Omental fat pad (tissue), 4 donors: ENCODE measurements around the gene MZT1. TPM values are rescaled to one million over a fixed set of nuclear protein-coding genes. Genes with fewer than 3 reads are reported as not detected.

Experiments
- ATAC-seq: fragments of 150-250 bp; one replicate; pipeline ENCODE4 v1.9.1; 2016; ENCODE audit warnings: mild to moderate bottlenecking, moderate library complexity; ENCODE audit not compliant: low FRiP score
- DNase-seq: peaks from one replicate; pipeline ENCODE4 v3.0.0-alpha.2; 2019; ENCODE audit warnings: low spot score
- CTCF ChIP-seq, 3 donors: fragments of 450-650 bp; IDR thresholded peaks; one replicate each; pipeline ENCODE4 v1.5.1; 2016 to 2017; ENCODE audit warnings: antibody characterized with exemption in 3 of 3, mild to moderate bottlenecking in 3 of 3, moderate library complexity in 2 of 3
- small RNA-seq: library from RNA; depleted of rRNA; stranded (forward); fragments of <200 nt; gene quantifications from one replicate; pipeline ENCODE3, GENCODE V24; 2016
- total RNA-seq, 4 donors: library from RNA; depleted of rRNA; stranded (reverse); fragments of >200 nt; gene quantifications; one replicate each; pipeline ENCODE4 v1.1.0, GENCODE V29; 2016

The MZT1 gene
- total RNA-seq, 4 donors from 2014 or later, result 4.2 to 5.8 (median 5.2) TPM

GRCh38 chr13:72689181-72689696, 38.2 kb downstream of the MZT1 start:
- ATAC-seq, result no peak
- TF ChIP-seq CTCF (IDR thresholded peaks at IDR 0.05), result no peak
- no peak for DNase-seq

DNA sequence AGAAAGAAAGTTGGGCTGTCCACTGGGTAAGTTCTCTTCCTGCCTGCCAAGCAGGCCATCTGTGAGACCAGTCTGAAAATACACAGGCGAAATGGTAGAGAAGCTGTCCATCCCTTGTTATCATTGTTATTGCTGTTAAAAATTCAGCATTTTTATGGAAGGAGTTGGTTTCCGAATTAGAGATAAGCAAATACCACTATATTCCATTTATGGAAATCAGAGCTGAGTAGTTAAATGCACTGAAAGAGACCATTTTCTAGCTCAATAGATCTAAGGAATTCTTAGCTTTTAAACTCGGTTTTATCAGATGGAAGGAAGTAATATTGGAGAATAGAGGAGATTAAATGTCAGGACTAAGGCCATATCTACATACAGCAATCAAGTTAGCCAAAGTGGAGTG, 40.7 kb downstream of the MZT1 start:
- ATAC-seq (no peak), DNase-seq (no peak)
- no peak for TF ChIP-seq CTCF (IDR thresholded peaks at IDR 0.05)

GRCh38 chr13:72680353-72680752, 47.1 kb downstream of the MZT1 start:
- TF ChIP-seq CTCF (IDR thresholded peaks at IDR 0.05), result no peak
- no peak for DNase-seq
- ATAC-seq, result no peak

- no peak for TF ChIP-seq CTCF (IDR thresholded peaks at IDR 0.05)
- DNase-seq (no peak), ATAC-seq (no peak)
Measured at GRCh38 chr13:72678312-72678711, 49.1 kb downstream of the MZT1 start.

GRCh38 chr13:72677431-72677830, 50.0 kb downstream of the MZT1 start:
- no peak for TF ChIP-seq CTCF (IDR thresholded peaks at IDR 0.05)
- no peak for ATAC-seq
- no peak for DNase-seq

DNA sequence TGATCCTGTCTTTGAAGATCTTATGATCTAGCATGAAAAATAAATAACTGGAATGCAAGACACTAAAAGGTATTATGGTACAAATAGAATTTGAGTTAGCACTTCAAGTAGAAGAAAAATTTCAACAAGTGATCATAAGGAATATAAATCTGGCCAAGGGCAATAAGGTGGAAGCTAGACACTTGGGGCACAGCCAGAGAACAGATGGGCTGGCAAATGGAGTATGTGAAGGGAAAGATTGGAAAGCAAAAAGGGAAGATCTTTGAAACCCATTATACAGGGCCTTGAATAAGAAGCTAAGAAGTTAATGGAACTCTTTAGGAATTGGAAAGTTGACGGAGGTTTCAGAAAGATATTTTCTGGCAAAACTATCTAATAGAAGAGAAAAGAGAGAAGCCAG, 61.0 kb downstream of the MZT1 start:
- TF ChIP-seq CTCF (IDR thresholded peaks at IDR 0.05), result no peak

GRCh38 chr13:72662548-72662947, 64.9 kb downstream of the MZT1 start:
- no peak for DNase-seq
- no peak for ATAC-seq
- TF ChIP-seq CTCF (IDR thresholded peaks at IDR 0.05), result no peak

More for the DNA sequence above, 61.0 kb downstream of the MZT1 start:
- no peak for ATAC-seq
- no peak for DNase-seq

Small RNA genes lying within 50 kb of the gene (small RNA-seq; reads per million reads assigned to genes)
- gene RNU6-80P, result not detected

Other genes starting within 250 kb of the MZT1 start
- gene BORA, start 294 bp upstream of the MZT1 start, total RNA-seq, result 1 to 10 TPM; 2.0 to 4.6 (median 3.9) TPM
- gene DIS3, start 54.3 kb upstream of the MZT1 start, total RNA-seq, result 10 to 100 TPM; 22.9 to 42.0 (median 24.8) TPM
- gene PIBF1, start 54.5 kb upstream of the MZT1 start, total RNA-seq, result 10 to 100 TPM; 12.0 to 25.2 (median 14.8) TPM